Uterus (tissue), 2 donors: ENCODE measurements around the gene ZNF821.

Experiments used
- POLR2A ChIP-seq, 2 donors: fragments of 450-650 bp; IDR thresholded peaks; one replicate each; pipeline ENCODE4 v1.6.1; 2016; ENCODE audit warnings: antibody characterized with exemption in 2 of 2, mild to moderate bottlenecking in 1 of 2, moderate library complexity in 1 of 2
- TF ChIP-seq, protein P1 (sequence below), 4 experiments: fragments of 200-600 bp in 2 of 4; fragments of 450-650 bp in 2 of 4; sonication (generic) in 2 of 4; IDR thresholded peaks; one replicate each; pipeline ENCODE4 v1.5.1; 2016 to 2019; ENCODE audit warnings: antibody characterized with exemption in 4 of 4, mild to moderate bottlenecking in 2 of 4, moderate library complexity in 1 of 4

DNA sequence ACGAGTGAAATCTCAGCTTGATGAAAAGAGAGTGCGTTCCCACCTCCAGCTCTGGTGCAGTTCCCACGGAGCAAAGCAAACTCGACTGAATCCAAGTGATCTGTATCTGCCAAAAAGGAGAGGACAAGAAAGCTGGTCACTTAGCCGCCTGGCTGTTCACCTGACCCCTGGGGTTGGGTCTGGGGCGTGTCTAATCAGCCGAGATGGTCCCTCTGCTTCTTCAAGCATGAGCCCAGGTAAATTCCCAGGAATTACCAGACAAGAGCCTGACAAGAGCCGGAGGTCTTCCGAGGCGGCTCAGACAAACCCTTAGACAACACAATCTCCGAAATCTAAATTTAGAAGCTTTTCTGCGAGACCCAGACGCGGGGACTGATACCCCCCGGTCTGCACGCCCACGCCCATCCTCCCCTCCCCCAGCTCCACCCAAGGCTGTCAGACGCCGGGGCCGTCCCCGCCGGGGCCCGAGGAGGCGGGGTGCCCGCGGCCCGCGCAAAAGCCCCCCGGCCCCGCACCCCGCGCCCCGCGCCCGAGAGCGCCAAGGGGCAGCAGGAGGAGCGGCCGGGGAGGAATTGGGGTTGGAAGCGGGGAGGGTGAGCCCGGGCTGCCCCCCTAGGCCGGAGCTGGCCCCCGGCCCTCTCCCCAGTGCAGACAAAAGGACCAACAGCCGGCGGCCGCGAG is 674 bp downstream of the ZNF821 start:
- TF ChIP-seq, protein P1, sequence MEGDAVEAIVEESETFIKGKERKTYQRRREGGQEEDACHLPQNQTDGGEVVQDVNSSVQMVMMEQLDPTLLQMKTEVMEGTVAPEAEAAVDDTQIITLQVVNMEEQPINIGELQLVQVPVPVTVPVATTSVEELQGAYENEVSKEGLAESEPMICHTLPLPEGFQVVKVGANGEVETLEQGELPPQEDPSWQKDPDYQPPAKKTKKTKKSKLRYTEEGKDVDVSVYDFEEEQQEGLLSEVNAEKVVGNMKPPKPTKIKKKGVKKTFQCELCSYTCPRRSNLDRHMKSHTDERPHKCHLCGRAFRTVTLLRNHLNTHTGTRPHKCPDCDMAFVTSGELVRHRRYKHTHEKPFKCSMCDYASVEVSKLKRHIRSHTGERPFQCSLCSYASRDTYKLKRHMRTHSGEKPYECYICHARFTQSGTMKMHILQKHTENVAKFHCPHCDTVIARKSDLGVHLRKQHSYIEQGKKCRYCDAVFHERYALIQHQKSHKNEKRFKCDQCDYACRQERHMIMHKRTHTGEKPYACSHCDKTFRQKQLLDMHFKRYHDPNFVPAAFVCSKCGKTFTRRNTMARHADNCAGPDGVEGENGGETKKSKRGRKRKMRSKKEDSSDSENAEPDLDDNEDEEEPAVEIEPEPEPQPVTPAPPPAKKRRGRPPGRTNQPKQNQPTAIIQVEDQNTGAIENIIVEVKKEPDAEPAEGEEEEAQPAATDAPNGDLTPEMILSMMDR (IDR thresholded peaks at IDR 0.05), result peak in 2 of 4 experiments; percentile 20 to 48
- no peak for TF ChIP-seq POLR2A (IDR thresholded peaks at IDR 0.05)
